HG02623 (cell line): ENCODE measurements around the gene POLR3H.
"Not testable (repeated sequence)": the region's sequence is repeated elsewhere in the genome, so short reads cannot be mapped to it uniquely, and the experiment has no call there.

Source experiments
- ATAC-seq: cut with Tn5 transposase; IDR thresholded peaks from one replicate; pipeline ENCODE4 v1.9.1; 2021; ENCODE audit warnings: moderate library complexity; ENCODE audit not compliant: unreplicated experiment

Gene POLR3H, protein sequence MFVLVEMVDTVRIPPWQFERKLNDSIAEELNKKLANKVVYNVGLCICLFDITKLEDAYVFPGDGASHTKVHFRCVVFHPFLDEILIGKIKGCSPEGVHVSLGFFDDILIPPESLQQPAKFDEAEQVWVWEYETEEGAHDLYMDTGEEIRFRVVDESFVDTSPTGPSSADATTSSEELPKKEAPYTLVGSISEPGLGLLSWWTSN

DNA sequence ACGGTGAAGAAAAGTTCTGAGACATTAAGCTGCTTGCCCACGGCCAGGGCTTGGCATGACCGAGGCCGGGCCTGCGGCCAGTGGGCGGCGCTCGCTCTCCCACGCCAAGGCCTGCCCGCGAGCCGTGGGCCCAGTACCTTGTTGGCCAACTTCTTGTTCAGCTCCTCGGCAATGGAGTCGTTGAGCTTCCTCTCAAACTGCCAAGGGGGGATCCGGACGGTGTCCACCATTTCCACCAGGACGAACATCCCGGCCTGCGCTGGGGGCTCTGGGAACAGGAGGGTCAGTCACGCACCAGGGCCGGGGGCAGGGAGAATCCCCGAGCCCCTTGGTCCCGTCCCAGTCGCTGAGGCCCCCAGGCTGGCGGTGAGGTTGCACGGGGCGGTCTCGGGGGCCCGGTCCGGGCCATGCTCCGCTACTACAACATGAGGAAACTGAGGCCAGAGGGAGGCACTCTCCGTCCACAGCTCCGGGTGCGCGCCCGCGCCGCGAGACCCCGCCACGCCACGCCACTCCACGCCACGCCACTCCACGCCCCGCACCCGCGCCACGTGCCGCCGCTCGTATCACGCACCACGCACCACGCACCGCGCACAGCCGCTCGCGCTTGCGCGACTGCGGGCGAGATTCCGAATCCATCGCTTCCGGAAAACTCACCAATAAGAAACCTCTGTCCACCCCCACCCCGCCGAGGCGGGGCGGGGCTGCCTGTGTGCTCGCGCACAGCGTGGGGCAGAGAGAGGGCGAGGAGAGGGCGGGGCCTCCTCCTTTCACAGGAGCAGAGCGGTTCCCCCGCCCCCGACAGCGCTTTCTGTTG is at the start of gene POLR3H:
POLR3H (minus strand) TSS at position 617 of the 817 bp plus-strand sequence; CDS start at position 248, 369 bp downstream.
- ATAC-seq = peak; percentile 90

GRCh38 chr22:41593336-41593960 is 49.2 kb upstream of the POLR3H start:
- not testable (repeated sequence) for ATAC-seq

GRCh38 chr22:41589391-41590241 is 45.3 kb upstream of the POLR3H start, which contains the start of gene PMM1:
Gene PMM1 (minus strand): TSS chr22:41589840. CDS start chr22:41589805, 35 bp downstream.
- peak; percentile 90 for ATAC-seq

DNA sequence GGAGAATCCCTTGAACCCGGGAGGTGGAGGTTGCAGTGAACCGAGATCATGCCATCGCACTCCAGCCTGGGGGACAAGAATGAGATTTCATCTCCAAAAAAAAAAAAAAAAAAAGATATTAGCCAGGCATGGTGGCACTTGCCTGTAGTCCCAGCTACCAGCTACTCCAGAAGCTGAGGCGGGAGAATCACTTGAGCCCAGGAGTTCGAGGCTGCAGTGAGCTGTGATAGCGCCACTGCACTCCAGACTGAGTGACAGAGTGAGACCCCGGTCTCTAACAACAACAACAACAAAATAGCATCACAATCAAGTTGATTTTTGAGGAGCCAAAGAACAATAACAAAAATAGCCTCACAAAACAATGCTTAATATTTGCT is 43.1 kb upstream of the POLR3H start:
- no peak for ATAC-seq

DNA sequence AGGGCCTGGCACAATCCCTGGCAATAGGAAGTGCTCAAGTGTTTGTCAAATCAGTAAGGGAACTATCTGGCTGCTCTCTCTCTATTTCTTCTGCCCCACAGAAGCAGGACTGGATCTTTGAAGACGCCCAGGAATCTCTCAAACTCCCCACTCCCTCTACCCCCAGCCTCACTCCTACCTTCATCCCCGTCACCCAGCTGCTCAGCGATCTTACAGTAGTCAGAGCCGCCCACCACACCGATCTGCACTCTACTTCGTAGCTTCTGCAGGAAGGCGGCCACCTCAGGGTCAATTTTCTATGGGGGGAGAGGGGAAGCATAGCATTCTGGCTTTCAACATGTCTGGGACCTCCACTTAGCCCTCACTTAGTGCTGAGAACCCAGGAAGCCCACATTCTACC is 41.6 kb upstream of the POLR3H start:
- no peak for ATAC-seq

DNA sequence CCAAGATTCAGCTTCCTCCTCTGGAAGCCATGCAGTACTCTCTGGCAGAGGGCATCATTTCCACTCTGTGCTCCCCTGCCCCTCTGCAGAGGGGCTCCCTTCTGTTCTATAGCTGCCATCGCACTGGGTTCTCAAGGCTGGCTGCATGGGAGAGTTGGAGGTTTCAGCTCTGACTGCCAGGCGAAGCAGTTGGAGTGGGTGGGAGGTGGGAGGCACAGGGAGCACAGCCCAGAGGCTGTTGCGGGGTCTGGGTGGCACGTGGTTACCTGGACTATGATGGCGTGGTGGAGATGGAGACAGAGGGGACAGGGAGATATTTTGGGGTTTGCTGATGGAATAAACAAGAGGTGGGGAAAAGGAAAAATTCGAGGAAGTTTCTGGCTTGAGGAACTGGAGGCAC is 40.6 kb upstream of the POLR3H start:
- no peak for ATAC-seq

GRCh38 chr22:41582694-41583093 is 38.4 kb upstream of the POLR3H start:
- ATAC-seq = no peak

DNA sequence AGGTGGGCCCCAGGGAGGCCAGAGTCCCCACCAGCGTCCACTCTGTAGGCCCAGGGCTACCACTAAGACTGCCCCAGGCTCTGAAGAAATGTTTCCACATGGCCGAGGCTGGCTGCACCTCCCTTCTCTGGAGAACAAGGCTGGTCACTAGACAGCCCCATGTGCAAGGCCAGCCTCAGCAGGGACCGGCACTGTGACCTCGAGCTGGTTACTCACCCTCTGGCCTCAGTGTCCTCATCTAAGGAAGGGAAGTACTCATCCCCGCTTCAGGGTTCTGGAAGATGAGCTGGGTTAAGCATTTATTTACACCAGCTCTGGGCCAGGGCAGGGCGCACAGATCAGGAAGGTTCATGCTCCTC is 35.7 kb upstream of the POLR3H start:
- ATAC-seq = no peak

GRCh38 chr22:41579297-41579996 is 35.2 kb upstream of the POLR3H start:
- no peak for ATAC-seq

DNA sequence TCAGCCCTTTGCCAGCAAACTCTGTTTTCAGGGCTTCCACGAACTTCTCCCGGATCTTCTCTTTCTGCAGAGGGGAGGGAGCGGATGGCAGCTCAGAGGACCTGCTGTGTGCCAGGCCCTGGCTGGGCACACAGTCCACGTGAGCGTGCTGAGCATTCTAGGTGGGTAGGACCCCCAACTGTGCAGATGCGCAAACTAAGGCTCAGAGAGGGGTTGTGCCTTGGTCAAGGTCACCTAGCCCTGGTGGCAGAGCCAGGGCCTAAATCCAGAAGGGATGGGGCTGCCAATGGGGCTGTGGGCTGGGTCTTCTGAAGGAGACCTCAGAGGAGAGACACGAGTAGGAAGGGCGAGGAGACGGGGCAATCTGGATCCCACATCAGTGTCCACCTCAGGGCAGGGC is 34.5 kb upstream of the POLR3H start:
- no peak for ATAC-seq

DNA sequence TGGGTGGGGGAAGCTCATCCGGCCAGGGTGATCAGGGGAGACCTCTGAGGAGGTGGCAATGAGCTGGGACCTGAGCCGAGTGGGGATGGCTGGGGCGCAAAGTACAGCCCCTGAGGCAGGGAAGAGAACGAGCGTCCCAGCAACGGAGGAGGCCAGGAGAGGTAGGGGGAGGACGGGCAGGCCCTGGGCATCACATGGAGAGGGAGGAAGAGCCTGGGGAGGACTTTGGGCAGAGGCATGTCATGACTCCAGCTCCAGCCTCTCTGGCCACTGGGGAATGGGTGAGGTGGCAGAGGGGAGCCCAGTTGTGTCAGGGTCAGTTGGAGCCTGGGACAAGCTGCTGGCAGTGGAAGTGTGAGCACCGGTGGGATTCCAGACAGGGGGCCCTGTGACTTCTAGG is 33.8 kb upstream of the POLR3H start:
- ATAC-seq = no peak

DNA sequence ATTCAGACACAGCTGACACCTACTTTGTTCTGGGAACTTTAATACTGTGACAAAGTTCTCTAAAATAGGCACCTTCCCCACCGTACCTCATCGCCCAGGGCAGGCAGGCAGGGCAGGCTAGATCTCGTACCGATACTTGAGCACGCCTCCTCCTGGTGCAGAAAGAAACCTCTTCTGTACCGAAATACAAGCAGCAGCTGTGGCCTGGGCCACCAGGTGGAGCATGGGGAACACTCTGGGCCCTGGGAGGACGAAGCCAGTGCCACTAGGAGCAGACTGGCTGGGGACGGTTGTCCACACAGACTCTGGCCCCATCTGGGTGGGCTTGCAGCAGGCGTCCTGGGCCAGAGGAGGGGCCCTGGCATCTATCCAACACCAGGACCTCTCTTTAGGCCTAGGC is 32.6 kb upstream of the POLR3H start:
- no peak for ATAC-seq

GRCh38 chr22:41575533-41575932 is 31.3 kb upstream of the POLR3H start:
- ATAC-seq = no peak

DNA sequence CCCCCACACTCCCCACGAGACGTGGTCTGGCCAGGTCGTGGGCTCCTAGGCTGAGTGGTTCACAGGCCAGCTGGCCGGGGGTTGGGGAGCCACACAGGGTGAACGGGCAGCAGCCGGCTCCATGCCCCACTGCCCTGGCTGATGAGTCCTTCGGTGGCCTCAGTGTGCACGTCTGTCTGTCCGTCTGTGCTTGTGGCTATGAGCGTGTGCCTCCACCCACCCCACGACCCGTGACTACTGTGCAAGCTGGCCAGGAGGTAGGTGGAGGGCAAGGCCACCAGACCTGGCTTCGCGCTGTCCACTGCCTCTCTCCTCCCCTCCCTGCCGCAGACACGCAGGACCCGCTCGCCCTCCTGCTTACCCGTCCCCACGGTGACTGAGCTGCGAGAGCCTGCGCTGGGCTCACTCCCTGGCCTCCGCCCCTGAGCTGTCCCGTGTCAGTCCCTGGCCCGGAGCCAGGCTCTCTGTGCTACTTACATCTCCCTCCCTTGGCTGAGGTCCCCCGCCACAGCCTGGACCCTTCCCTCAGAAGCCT is 30.6 kb upstream of the POLR3H start:
- ATAC-seq = no peak

DNA sequence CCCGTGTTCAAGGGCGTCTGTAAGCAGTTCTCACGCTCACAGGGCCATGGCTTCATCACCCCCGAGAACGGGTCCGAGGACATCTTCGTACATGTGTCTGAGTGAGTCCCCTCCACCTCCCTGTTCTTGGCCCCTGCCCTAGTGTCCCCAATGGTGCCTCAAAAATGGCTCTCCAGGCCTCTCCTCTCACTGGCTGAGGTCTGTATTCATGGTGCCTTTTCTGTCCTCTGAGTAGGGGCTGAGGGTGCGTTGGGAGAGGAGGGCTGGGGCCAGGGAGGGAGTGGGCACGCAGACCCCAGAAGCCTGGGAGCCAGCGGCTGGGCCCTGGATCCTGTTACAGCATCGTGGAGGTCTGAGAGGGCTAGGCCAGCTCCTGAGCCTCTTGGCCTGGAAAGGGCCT is 29.4 kb upstream of the POLR3H start:
- ATAC-seq = no peak

DNA sequence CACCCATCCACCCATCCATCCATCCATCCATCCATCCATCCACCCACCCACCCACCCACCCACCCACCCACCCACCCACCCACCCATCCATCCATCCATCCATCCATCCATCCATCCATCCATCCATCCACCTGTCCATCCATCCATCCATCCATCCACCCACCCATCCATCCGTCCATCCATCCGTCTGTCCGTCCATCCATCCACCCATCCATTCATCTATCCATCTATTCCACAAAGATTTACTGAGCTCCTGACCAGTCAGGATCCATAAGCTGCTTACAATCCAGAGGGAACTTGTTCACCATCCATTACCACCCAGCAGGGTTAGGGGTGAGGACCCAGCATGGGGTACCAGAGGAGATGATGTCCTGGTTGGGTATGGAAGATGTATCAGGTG is 28.0 kb upstream of the POLR3H start:
- not testable (repeated sequence) for ATAC-seq

GRCh38 chr22:41571786-41572185 is 27.5 kb upstream of the POLR3H start:
- ATAC-seq = no peak

DNA sequence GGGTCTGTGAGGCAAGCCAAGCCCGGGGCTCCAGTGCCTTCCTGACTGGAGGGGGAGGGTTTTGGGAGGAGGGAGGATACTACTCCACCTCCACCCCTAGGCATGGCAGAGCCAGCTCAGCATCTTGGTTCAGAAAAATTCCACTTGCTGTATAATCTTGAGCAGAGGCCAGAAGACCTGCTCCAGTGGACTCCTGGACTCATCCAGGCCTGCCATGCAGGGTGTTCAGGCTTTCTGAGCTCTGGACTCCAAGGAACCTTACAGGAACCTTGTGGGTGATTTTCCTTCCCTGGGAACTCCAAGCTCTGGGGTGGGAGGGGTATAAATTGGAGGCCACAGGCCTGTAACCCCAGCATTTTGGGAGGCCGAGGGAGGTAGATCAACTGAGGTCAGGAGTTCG is 26.0 kb upstream of the POLR3H start:
- ATAC-seq = no peak

DNA sequence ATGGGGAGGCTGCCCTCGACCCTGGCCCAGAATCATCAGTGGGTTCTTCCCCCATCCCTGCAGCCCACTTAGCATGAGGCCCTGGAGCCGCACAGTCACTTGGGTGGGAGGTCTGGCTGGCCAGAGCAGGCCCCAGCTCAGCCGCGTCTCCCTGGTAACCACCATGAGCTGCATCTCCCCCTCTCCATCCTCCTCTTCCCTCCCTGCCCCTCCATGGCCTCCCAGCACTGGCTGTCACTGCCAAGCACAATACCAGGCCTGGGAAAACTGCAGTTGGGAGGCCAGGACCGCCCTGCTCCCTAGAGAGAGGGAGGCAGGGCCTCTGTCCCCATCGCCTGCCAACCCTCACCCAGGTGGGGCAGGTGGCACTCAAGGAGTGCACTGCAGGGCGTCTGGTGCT is 24.5 kb upstream of the POLR3H start:
- no peak for ATAC-seq

DNA sequence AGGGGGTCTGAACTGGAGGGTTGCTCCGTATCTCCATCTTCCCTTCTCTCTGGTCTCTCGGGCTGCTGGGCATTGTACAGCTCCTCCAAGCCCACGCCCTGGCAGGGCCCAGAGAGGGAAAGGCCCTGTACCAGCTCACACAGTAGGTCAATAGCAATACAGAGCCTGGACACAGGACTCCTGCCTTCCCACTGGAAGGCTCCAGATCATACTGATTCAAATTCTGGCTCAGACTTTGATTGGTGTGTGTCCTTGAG is 23.2 kb upstream of the POLR3H start:
- ATAC-seq = no peak
